MM.1S (cell line): ENCODE measurements around the gene IL1RAPL1.

ENCODE experiments used
- DNase-seq: peaks from one replicate; pipeline ENCODE4 v3.0.0-alpha.2; 2015
- H2AFZ ChIP-seq: fragments of 300-600 bp; sonication (generic); 2 replicates; pipeline ENCODE4 v1.6.0; 2016; ENCODE audit warnings: antibody characterized with exemption, low read length
- H3F3A ChIP-seq: fragments of 300-600 bp; sonication (generic); 2 replicates; pipeline ENCODE4 v1.6.1; 2016; ENCODE audit warnings: mild to moderate bottlenecking, antibody characterized with exemption, low read length, moderate library complexity, mixed read lengths; ENCODE audit not compliant: insufficient read depth
- H3K27ac ChIP-seq: fragments of 300-600 bp; sonication (generic); 2 replicates; pipeline ENCODE4 v1.5.1; 2016; ENCODE audit warnings: mild to moderate bottlenecking, low read length
- H3K27me3 ChIP-seq: fragments of 300-600 bp; sonication (generic); replicated peaks from 2 replicates; pipeline ENCODE4 v1.6.0; 2016; ENCODE audit warnings: low read length; ENCODE audit not compliant: insufficient read depth
- H3K36me3 ChIP-seq: fragments of 300-600 bp; sonication (generic); replicated peaks from 2 replicates; pipeline ENCODE4 v1.6.1; 2016; ENCODE audit warnings: mild to moderate bottlenecking, low read length, mixed read lengths; ENCODE audit not compliant: insufficient read depth
- H3K4me1 ChIP-seq: fragments of 300-600 bp; sonication (generic); 2 replicates; pipeline ENCODE4 v1.6.1; 2016; ENCODE audit warnings: low read length, mixed read lengths
- H3K4me2 ChIP-seq: fragments of 300-600 bp; sonication (generic); 2 replicates; pipeline ENCODE4 v1.6.0; 2016; ENCODE audit warnings: low read depth, low read length
- H3K4me3 ChIP-seq: fragments of 300-600 bp; sonication (generic); 2 replicates; pipeline ENCODE4 v1.5.1; 2016; ENCODE audit warnings: low read length, mixed read lengths
- H3K79me2 ChIP-seq: fragments of 300-600 bp; sonication (generic); 2 replicates; pipeline ENCODE4 v1.6.1; 2016; ENCODE audit warnings: mixed run types, low read length, mixed read lengths
- H3K9ac ChIP-seq: fragments of 300-600 bp; sonication (generic); 2 replicates; pipeline ENCODE4 v1.6.1; 2016; ENCODE audit warnings: low read length, mixed read lengths
- H3K9me2 ChIP-seq: fragments of 300-600 bp; sonication (generic); replicated peaks from 2 replicates; pipeline ENCODE4 v1.6.1; 2016; ENCODE audit warnings: mild to moderate bottlenecking, low read length, mixed read lengths; ENCODE audit not compliant: insufficient read depth
- H3K9me3 ChIP-seq: fragments of 300-600 bp; sonication (generic); replicated peaks from 2 replicates; pipeline ENCODE4 v1.6.1; 2016; ENCODE audit warnings: mild to moderate bottlenecking, low read length, mixed read lengths; ENCODE audit not compliant: insufficient read depth
- H4K20me1 ChIP-seq: fragments of 300-600 bp; sonication (generic); 2 replicates; pipeline ENCODE4 v1.6.1; 2016; ENCODE audit warnings: mild to moderate bottlenecking, low read length, moderate library complexity, mixed read lengths; ENCODE audit not compliant: insufficient read depth
- EZH2 ChIP-seq: fragments of 300-600 bp; sonication (generic); optimal IDR thresholded peaks from 2 replicates; pipeline ENCODE3; 2017; ENCODE audit warnings: low read depth, mild to moderate bottlenecking, antibody characterized with exemption, low read length, mixed read lengths
- EZH2phosphoT487 ChIP-seq: fragments of 300-600 bp; sonication (generic); IDR thresholded peaks from 2 replicates; pipeline ENCODE4 v1.6.1; 2018; ENCODE audit warnings: antibody characterized with exemption, low read length
- TF ChIP-seq, protein P1 (sequence below): fragments of 300-600 bp; sonication (generic); IDR thresholded peaks from 2 replicates; pipeline ENCODE4 v1.5.1; 2016; ENCODE audit warnings: antibody characterized with exemption, low read length, mixed read lengths

IL1RAPL1 gene

DNA sequence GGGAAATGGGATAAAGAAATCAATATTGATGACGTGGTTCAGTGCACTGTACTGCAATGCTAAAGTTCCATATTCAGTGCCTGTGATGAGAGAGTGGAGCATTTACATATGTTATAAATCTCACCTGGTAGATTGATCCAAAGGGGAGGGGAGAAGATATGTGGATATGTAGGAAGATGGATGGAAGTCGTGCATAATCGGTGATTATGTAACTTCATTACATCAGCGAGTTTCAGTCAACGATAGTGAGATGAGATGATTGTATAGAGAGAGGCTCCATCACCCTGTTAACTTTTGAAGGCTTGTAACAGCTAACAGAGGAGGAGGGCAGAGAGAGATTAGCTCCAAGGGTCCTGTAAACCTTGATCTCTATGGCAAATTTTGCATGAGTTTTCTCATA is 1.8 kb downstream of the IL1RAPL1 start:
- Histone ChIP-seq H3K4me2 (no peak overlapping the region), H3K9ac (no peak overlapping the region)

DNA sequence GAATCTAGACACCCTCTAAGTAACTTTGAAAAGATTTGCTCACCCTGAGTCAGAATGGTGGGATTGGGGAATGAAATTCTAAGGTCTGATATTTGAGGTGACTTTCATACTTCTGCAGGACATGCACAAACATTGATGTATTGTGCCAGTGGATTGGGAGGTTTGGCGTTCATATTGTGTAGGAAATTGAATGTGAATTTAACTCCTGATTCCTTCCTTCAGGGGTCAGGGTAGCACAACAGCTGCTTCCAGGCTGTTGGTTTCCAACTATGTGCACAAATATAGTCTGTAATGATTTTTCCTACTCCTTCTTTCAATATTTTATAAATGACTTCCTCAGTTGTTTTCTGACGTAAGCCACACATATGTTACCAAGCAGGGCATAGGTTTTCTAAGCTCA is 3.1 kb downstream of the IL1RAPL1 start:
- TF ChIP-seq EZH2phosphoT487 (no peak), EZH2 (no peak)
- TF ChIP-seq, protein P1, sequence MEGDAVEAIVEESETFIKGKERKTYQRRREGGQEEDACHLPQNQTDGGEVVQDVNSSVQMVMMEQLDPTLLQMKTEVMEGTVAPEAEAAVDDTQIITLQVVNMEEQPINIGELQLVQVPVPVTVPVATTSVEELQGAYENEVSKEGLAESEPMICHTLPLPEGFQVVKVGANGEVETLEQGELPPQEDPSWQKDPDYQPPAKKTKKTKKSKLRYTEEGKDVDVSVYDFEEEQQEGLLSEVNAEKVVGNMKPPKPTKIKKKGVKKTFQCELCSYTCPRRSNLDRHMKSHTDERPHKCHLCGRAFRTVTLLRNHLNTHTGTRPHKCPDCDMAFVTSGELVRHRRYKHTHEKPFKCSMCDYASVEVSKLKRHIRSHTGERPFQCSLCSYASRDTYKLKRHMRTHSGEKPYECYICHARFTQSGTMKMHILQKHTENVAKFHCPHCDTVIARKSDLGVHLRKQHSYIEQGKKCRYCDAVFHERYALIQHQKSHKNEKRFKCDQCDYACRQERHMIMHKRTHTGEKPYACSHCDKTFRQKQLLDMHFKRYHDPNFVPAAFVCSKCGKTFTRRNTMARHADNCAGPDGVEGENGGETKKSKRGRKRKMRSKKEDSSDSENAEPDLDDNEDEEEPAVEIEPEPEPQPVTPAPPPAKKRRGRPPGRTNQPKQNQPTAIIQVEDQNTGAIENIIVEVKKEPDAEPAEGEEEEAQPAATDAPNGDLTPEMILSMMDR, result no peak
- no peaks in the 10 kb centered on the region for H3K4me1 ChIP-seq
- no peak overlapping the region for H3K27ac ChIP-seq
- H3K27me3 ChIP-seq, result no peaks in the 10 kb centered on the region
- no peak for DNase-seq
- no peaks in the 10 kb centered on the region for H3K36me3 ChIP-seq
- no peak overlapping the region for H3K4me3 ChIP-seq
- no peaks in the 10 kb centered on the region for H3K9me2 ChIP-seq
- no peaks in the 10 kb centered on the region for H3F3A ChIP-seq
- H3K4me2 ChIP-seq, result no peak overlapping the region
- H3K9ac ChIP-seq, result no peak overlapping the region
- H3K79me2 ChIP-seq, result no peaks in the 10 kb centered on the region
- no peaks in the 10 kb centered on the region for H4K20me1 ChIP-seq
- no peak overlapping the region for H2AFZ ChIP-seq
- no peaks in the 10 kb centered on the region for H3K9me3 ChIP-seq

More for the DNA sequence above, 1.8 kb downstream of the IL1RAPL1 start:
- Histone ChIP-seq H3K36me3 (no peaks in the 10 kb centered on the region), H3K27ac (no peak overlapping the region), H3K9me3 (no peaks in the 10 kb centered on the region), H3K9me2 (no peaks in the 10 kb centered on the region), H3K4me3 (no peak overlapping the region), H3K27me3 (no peaks in the 10 kb centered on the region), H2AFZ (no peak overlapping the region), H3K4me1 (no peaks in the 10 kb centered on the region), H3K79me2 (no peaks in the 10 kb centered on the region), H3F3A (no peaks in the 10 kb centered on the region), H4K20me1 (no peaks in the 10 kb centered on the region)
- TF ChIP-seq EZH2phosphoT487 (no peak), EZH2 (no peak)
- TF ChIP-seq, protein P1, result no peak
- no peak for DNase-seq

DNA sequence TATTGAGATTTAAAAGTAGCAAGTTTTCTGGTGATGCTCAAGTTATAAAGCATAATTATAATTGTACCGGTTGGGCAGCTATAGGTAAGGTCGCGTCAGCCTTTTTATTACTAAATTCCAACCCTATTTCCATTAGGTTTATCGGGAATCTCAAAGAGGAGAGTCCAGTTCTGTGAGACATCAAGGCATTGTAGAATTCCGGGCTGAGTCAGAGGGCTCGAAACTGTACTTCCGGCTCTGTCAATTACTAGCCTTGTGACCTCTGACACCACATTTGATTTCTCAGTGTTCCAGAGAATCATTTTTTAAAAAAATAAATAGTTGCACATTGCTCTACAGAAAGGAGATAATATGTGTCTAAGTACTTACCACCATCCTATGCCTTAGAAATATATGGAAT is 4.3 kb downstream of the IL1RAPL1 start:
- no peaks in the 10 kb centered on the region for H3K79me2 ChIP-seq
- no peaks in the 10 kb centered on the region for H3F3A ChIP-seq
- H3K4me2 ChIP-seq, result no peak overlapping the region
- H4K20me1 ChIP-seq, result no peaks in the 10 kb centered on the region
- no peak overlapping the region for H2AFZ ChIP-seq
- DNase-seq, result no peak
- H3K9me2 ChIP-seq, result no peaks in the 10 kb centered on the region
- no peaks in the 10 kb centered on the region for H3K4me1 ChIP-seq
- no peaks in the 10 kb centered on the region for H3K9me3 ChIP-seq
- no peaks in the 10 kb centered on the region for H3K36me3 ChIP-seq
- no peaks in the 10 kb centered on the region for H3K27me3 ChIP-seq
- H3K9ac ChIP-seq, result no peak overlapping the region
- H3K27ac ChIP-seq, result no peak overlapping the region
- no peak overlapping the region for H3K4me3 ChIP-seq
- TF ChIP-seq, protein P1, result no peak
- TF ChIP-seq EZH2phosphoT487, result no peak
- TF ChIP-seq EZH2, result no peak
